GM18520 (cell line): ENCODE results near the gene C9orf153.
"Not testable (repeated sequence)": the region's sequence is repeated elsewhere in the genome, so short reads cannot be mapped to it uniquely, and the experiment has no call there.

Experiments used
- ATAC-seq: cut with Tn5 transposase; IDR thresholded peaks from one replicate; pipeline ENCODE4 v1.9.1; 2021; ENCODE audit not compliant: unreplicated experiment

The C9orf153 gene

GRCh38 chr9:86193088-86193487, 66.4 kb downstream of the C9orf153 start:
- ATAC-seq, result no peak

DNA sequence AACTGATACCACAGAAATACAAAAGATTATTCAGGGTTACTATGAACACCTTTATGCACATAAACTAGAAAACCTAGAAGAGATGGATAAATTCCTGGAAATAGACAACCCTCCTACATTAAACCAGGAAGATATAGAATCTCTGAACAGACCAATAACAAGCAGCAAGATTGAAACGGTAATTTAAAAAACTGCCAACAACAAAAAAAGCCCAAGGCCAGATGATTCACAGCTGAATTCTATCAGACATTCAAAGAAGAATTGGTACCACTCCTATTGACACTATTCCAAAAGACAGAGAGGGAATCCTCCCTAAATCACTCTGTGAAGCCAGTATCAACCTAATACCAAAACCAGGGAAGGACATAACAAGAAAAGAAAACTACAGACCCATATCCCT, 68.8 kb downstream of the C9orf153 start:
- not testable (repeated sequence) for ATAC-seq

DNA sequence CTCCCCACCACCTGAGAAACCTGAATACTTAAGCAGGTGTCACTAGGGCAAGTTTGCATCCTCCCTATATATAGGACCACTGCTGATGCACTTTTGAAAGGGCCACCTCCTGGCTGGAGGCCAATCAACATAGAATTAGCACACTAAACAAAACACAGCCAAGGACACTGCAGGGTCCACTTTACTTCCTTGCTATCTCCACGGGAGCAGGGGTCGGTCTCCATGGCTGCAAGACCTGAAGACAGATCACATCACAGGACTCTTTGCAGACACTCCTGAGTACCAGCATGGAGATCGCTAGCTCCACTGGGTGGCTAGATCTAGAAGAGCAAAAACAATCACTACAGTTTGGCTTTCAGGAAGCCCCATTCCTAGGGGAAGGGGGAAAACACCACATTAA, 72.3 kb downstream of the C9orf153 start:
- ATAC-seq, result no peak

GRCh38 chr9:86186696-86187095, 72.8 kb downstream of the C9orf153 start:
- no peak for ATAC-seq

GRCh38 chr9:86185872-86186271, 73.6 kb downstream of the C9orf153 start:
- no peak for ATAC-seq

DNA sequence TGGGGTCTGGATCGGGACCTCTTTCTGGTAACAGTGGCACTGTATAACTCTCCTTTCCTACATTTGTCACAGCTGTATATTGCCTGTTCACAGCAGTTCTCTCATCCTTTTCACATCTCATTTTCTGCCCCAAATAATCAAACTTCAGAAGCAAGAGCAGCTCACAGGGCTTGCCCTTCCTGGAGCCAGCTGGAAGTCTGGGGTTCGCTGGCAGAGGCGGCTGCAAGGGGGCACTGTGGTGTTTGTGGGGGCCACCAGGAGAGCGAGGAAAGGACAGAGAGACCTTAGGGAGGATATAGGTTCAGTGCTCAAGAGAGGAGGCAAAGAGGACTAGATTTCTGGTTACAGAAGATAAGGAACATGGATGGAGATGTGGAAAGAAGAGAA, 75.3 kb downstream of the C9orf153 start:
- no peak for ATAC-seq

GRCh38 chr9:86183229-86184137, 76.0 kb downstream of the C9orf153 start:
- ATAC-seq, result no peak

GRCh38 chr9:86181379-86182315, 77.8 kb downstream of the C9orf153 start:
- no peak for ATAC-seq

DNA sequence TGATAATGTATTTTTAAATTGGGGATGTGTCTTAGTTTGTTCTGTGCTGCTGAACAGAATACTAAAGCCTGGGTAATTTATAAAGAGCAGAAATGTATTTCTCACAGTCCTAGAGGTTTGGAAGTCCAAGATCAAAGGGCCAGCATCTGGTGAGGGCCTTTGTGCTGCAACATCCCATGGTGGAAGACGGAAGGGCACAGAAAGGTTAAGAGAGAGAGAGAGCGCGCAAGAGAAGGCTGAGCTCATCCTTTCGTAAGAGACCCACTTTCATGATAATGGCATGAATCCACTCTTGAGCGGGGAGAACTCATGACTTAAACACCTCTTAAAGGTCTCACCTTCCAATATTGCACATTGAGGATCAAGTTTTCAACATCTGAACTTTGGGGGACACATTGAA, 81.0 kb downstream of the C9orf153 start:
- ATAC-seq, result no peak

GRCh38 chr9:86177995-86178394, 81.5 kb downstream of the C9orf153 start:
- ATAC-seq, result no peak

GRCh38 chr9:86176468-86176867, 83.0 kb downstream of the C9orf153 start:
- ATAC-seq, result no peak

- ATAC-seq, result no peak
These were observed 83.6 kb downstream of the C9orf153 start for GRCh38 chr9:86175743-86176456.

GRCh38 chr9:86175223-86175622, 84.2 kb downstream of the C9orf153 start:
- no peak for ATAC-seq
